Hematopoietic multipotent progenitor cell (in vitro differentiated cells): Measurements from ENCODE around the gene BAK1. TPM values are rescaled to one million over a fixed set of nuclear protein-coding genes. Genes with fewer than 3 reads are reported as not detected.
"Not testable (repeated sequence)": the region's sequence is repeated elsewhere in the genome, so short reads cannot be mapped to it uniquely, and the experiment has no call there.

ENCODE experiments used
- DNase-seq, 3 donors: peaks; one replicate each; pipeline ENCODE4 v3.0.0-alpha.2; 2011 to 2015; ENCODE audit warnings: low read depth in 2 of 3, low spot score in 2 of 3
- small RNA-seq: library from RNA; depleted of rRNA; stranded (forward); fragments of <200 nt; gene quantifications from one replicate; pipeline ENCODE3, GENCODE V24; 2012
- total RNA-seq: library from RNA; depleted of rRNA; stranded (reverse); fragments of >200 nt; gene quantifications from one replicate; pipeline ENCODE4 v1.2.3, GENCODE V29; 2012

The BAK1 gene
- total RNA-seq, 1 donor = 27.5 TPM

DNA sequence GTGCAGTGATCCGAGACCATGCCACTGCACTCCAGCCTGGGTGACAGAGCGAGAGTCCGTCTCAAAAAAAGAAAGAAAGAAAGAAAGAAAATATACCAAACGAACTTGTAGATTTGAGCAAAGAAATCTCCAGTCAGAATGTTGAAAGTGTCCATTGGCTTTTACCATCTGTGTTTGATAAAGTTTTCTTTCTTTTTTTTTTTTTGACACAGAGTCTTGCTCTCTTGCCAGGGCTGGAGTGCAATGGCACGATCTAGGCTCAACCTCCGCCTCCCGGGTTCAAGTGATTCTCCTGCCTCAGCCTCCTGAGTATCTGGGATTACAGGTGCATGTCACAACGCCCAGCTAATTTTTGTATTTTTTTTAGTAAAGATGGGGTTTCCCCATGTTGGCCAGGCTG is 21.3 kb downstream of the BAK1 start:
- no peak for DNase-seq

- DNase-seq = no peak
These were observed 22.7 kb downstream of the BAK1 start for GRCh38 chr6:33557376-33557775.

DNA sequence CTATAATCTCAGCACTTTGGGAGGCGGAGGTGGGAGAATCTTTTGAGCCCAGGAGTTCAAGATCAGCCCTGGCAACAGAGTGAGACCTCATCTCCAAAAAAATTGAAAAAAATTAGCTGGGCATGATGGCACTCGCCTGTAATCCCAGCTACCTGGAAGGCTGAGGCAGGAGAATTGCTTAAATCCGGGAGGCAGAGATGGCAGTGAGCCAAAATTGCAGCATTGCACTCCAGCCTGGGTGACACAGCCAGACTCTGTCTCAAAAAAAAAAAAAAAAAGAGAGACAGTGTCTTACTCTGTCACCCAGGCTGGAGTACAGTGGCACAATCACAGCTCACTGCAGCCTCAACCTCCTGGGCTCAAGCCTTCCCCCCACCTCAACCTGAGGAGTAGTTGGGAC is 27.2 kb downstream of the BAK1 start:
- not testable (repeated sequence) for DNase-seq

DNA sequence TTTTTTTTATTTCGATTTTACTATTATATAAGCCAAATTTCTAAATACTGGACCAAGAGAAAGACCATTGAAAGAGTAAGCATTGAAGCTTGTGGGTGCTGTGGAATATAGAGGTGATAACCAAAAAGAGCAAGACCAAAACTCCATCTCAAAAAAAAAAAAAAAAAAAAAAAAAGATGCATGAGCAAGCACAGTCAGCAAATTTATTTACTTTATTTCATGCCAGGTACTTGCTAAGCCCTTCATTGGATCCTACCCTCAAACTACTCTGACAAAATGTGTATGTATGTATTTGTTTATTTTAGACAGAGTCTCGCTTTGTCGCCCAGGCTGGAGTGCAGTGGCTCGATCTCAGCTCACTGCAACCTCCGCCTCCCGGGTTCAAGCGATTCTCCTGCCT is 27.8 kb downstream of the BAK1 start:
- DNase-seq = no peak

DNA sequence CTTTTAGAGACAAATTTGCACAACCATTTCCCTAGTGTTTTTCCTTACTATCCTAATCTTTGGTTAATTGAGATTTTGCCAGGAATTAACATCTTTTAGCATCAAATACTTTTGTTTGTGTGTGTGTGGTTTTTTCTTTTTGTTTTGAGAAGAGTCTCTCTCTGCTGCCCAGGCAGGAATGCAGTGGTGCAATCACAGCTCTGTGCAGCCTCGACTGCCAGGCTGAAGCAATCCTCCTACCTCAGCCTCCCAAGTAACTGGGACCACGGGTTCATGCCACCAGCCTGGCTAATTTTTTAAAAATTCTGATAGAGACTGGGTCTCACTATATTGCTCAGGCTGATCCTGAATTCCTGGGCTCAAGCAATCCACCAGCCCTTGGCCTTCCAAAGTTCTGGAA is 28.5 kb downstream of the BAK1 start:
- no peak for DNase-seq

DNA sequence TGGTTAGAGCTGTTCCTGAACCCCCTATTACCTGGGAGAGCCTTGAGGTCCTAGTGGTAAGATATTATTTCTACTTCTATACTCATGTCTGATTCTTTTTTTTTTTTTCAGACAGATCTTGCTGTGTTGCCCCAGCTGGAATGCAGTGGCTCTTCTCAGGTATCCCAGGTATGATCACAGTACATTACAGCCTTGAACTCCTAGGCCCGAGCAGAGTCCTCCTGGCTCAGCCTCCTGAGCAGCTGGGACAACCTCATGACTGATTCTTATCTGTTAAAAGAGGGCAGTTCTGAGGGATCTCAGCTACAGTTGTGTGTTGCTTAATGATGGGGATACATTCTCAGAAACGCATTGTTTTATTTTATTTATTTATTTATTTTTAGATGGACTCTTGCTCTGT is 30.2 kb downstream of the BAK1 start:
- DNase-seq = no peak

DNA sequence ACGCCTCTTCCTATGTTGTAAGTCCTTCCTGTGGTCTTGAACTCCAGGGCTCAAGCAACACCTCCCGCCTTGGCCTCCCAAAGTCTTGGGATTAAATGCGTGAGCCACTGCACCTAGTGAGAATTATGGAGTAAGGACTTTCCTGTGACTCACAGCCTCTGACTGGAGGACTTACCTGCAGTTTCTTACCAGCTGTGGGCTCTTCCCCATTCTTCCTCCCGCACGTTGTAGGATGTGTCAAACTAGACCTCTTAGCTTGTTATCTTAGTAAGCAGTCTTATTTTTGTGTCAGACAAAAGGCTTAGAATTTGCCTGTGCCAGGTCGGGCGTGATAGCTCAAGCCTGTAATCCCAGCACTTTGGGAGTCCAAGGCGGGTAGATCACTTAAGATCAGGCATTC is 30.9 kb downstream of the BAK1 start:
- DNase-seq = no peak

DNA sequence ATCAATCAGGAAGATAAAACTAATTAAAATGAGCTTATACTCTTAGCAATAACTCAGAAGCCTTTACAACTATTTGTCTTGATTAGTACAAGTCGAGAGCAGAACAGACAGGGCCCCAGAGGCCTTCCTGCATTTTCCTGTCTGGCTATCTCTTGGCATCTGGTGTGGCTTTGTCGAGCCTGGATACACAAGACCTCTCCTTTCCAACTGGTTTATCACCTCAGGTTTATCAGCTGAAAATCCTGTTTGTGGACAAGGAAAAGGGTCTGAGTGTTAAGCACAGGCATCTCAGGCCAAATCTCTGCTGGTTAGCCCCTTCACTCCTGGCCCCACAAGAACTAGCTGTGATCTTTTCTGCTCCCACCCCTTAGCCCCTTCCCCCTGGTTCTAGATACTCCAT is 32.6 kb downstream of the BAK1 start:
- no peak for DNase-seq

DNA sequence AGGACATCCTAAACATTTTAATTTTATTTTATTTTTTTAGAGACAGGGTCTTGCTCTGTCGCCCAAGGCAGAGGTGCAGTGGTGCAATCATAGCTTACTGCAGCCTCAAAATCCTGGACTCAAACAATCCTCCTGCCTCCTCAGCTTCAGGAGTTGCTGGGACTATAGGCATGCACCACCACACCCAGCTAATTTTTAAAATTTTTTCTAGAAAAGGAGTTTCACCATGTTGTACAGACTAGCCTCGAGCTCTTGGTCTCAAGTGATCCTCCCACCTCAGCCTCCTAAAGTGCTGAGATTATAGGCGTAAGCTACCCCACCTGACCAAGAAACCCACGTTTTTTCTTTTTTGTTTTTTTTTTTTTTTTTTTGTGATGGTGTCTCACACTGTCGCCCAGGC is 33.3 kb downstream of the BAK1 start:
- DNase-seq = no peak

DNA sequence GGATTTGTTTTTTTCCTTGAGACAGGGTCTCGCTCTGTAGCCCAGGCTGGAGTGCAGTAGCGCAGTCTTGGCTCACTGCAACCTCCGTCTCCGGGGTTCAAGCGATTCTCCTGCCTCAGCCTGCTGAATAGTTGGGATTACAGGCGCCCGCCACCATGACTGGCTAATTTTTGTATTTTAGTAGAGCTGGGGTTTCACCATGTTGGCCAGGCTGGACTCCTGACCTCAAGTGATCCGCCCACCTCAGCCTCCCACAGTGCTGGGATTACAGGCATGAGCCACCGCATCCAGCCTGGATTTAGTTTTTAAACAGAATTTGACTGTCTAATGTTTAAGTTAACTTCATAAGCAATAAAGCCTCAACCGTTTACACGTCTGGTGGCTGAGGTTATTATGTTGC is 34.8 kb downstream of the BAK1 start:
- DNase-seq = not testable (repeated sequence)

- no peak for DNase-seq
These were observed 37.0 kb downstream of the BAK1 start for GRCh38 chr6:33543116-33543515.

- DNase-seq = no peak
These were observed 39.3 kb downstream of the BAK1 start for GRCh38 chr6:33540768-33541167.

DNA sequence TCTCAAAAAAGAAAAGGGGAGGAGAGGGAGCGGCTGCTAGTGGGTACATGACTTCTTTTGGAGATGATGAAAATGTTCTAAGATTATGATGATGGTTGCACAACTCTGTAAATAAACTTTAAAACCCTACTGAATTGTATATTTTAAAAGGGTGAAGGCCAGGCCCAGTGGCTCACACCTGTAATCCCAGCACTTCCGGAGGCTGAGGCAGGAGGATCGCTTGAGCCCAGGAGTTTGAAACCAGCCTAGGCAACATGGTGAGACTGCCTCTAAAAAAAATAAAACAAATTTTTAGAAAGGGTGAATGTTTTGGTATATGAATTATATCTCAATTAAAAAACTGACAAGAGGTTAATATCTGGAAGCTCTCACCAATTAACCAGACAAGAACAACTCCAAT is 45.4 kb downstream of the BAK1 start:
- no peak for DNase-seq

DNA sequence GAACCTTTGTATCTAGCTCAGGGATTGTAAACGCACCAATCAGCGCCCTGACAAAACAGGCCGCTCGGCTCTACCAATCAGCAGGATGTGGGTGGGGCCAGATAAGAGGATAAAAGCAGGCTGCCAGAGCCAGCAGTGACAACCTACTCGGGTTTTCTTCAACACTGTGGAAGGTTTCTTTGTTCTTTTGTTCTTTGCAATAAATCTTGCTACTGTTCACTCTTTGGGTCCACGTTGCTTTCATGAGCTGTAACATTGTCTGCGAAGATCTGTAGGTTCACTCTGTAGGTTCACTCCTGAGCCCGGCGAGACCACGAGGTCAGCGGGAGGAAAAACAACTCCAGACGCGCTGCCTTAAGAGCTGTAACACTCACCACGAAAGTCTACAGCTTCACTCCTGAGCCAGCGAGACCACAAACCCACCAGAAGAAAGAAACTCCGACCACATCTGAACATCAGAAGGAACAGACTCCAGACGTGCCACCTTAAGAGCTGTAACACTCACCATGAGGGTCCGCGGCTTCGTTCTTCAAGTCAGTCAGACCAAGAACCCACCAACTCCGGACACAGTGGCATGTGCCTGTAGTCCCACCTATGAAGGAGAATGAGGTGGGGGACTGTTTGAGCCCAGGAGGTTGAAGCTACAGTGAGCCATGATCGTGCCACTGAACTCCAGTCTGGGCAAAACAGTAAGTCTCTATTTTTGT is 46.8 kb downstream of the BAK1 start:
- peak in 2 of 3 donors; percentile 12 to 33 for DNase-seq

DNA sequence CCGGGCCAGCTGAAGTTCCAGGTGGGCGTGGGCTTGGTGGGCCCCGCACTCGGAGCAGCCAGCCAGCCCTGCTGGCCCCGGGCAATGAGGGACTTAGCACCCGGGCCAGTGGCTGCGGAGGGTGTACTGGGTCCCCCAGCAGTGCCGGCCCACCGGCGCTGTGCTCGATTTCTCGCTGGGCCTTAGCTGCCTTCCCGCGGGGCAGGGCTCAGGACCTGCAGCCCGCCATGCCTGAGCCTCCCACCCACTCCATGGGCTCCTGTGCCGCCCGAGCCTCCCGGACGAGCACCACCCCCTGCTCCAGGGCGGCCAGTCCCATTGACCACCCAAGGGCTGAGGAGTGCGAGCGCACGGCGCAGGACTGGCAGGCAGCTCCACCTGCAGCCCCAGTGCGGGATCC is 47.6 kb downstream of the BAK1 start:
- not testable (repeated sequence) for DNase-seq

DNA sequence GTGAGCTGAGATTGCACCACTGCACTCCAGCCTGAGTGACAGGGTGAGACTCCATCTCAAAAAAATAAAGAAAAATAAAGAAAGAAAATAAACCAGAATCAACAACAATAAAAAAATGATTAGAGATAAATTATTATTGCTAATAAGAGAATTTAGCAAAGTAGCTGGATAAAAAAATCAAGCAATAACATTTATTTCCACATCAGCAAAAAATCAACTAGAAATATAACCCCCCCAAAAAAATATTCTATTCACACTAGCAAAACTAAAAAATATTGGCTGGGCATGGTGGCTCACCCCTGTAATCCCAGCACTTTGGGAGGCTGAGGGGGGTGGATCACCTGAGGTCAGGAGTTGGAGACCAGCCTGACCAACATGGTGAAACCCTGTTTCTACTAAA is 49.5 kb downstream of the BAK1 start:
- not testable (repeated sequence) for DNase-seq

Small RNAs within 50 kb of the gene (small RNA-seq; reads per million reads assigned to genes)
- gene RF00017 = not detected

Other genes starting within 250 kb of the BAK1 start
- gene KIFC1, start 188.5 kb downstream of the BAK1 start, total RNA-seq = 4.8 TPM
- 22.9 TPM for gene PHF1, start 169.3 kb downstream of the BAK1 start, total RNA-seq
- gene CUTA, start 162.2 kb downstream of the BAK1 start, total RNA-seq = 109 TPM
- gene SYNGAP1, start 160.2 kb downstream of the BAK1 start, total RNA-seq = 22.4 TPM
- gene ZBTB9, start 125.7 kb downstream of the BAK1 start, total RNA-seq = 6.2 TPM
- 10.5 TPM for gene ITPR3, start 41.0 kb upstream of the BAK1 start, total RNA-seq
- gene UQCC2, start 131.4 kb upstream of the BAK1 start, total RNA-seq = 7.8 TPM
- not detected for gene IP6K3, start 166.6 kb upstream of the BAK1 start, total RNA-seq
- gene LEMD2, start 208.9 kb upstream of the BAK1 start, total RNA-seq = 30.4 TPM
- not detected for gene MLN, start 223.7 kb upstream of the BAK1 start, total RNA-seq